HEK293 (cell line): ENCODE data around the gene PARP11.

ENCODE experiments used
- CTCF ChIA-PET: fragments of 350-600 bp; formaldehyde crosslinking; extraction: SDS; loops from one replicate; lab custom pipeline; 2021; ENCODE audit warnings: antibody characterized with exemption; lab: Yijun Ruan, JAX
- POLR2A ChIA-PET: fragments of 300-600 bp; formaldehyde crosslinking; extraction: SDS; loops from one replicate; lab custom pipeline; 2020; ENCODE audit warnings: antibody characterized with exemption, inconsistent platforms; lab: Yijun Ruan, JAX
- H3K27ac ChIP-seq: fragments of 200-500 bp; sonication (Bioruptor generic); 2 replicates; pipeline ENCODE4 v1.5.1; 2014; ENCODE audit warnings: low read depth, low read length, control low read depth, inconsistent platforms; ENCODE audit errors: extremely low read depth
- H3K36me3 ChIP-seq, 2 experiments: fragments of 200-500 bp in 1 of 2; sonication (Bioruptor generic) in 1 of 2; 1 replicate in 1 of 2; 2 replicates in 1 of 2; pipeline ENCODE4 v1.5.1; 2014 to 2017; ENCODE audit warnings: inconsistent platforms in 2 of 2, low read length in 2 of 2; ENCODE audit not compliant: control insufficient read depth in 2 of 2, insufficient read depth in 1 of 2
- H3K4me1 ChIP-seq: fragments of 200-500 bp; sonication (Bioruptor generic); 2 replicates; pipeline ENCODE4 v1.5.1; 2014; ENCODE audit warnings: mild to moderate bottlenecking, low read length, inconsistent platforms; ENCODE audit not compliant: control insufficient read depth, insufficient read depth
- H3K4me3 ChIP-seq: 2 replicates; pipeline ENCODE4 v1.5.1; 2011; ENCODE audit warnings: low read depth, mild to moderate bottlenecking, control low read depth, low read length, moderate library complexity
- H3K9me3 ChIP-seq: fragments of 200-500 bp; sonication (Bioruptor generic); 2 replicates; pipeline ENCODE4 v1.5.1; 2014; ENCODE audit warnings: low read depth, low read length, inconsistent platforms; ENCODE audit not compliant: control insufficient read depth, insufficient read depth
- KLF16 ChIP-seq: fragments of 450-650 bp; formaldehyde crosslinking; IDR thresholded peaks from 2 replicates; pipeline ENCODE4 v1.5.1; 2017; ENCODE audit warnings: missing biosample characterization, missing genetic modification characterization
- KLF8 ChIP-seq: fragments of 450-650 bp; formaldehyde crosslinking; IDR thresholded peaks from 2 replicates; pipeline ENCODE4 v1.5.1; 2016; ENCODE audit warnings: missing biosample characterization, missing genetic modification characterization
- ZBTB21 ChIP-seq: fragments of 450-650 bp; formaldehyde crosslinking; IDR thresholded peaks from 2 replicates; pipeline ENCODE4 v1.5.1; 2017; ENCODE audit warnings: missing biosample characterization, missing genetic modification characterization
- ZFP37 ChIP-seq: fragments of 450-650 bp; formaldehyde crosslinking; IDR thresholded peaks from 2 replicates; pipeline ENCODE4 v1.5.1; 2016; ENCODE audit warnings: missing biosample characterization, missing genetic modification characterization
- ZNF10 ChIP-seq: fragments of 450-650 bp; formaldehyde crosslinking; IDR thresholded peaks from 2 replicates; pipeline ENCODE4 v1.5.1; 2017; ENCODE audit warnings: missing biosample characterization, missing genetic modification characterization
- ZNF133 ChIP-seq: fragments of 450-650 bp; formaldehyde crosslinking; IDR thresholded peaks from 2 replicates; pipeline ENCODE4 v1.5.1; 2016; ENCODE audit warnings: missing biosample characterization, missing genetic modification characterization
- ZNF140 ChIP-seq: fragments of 450-650 bp; formaldehyde crosslinking; IDR thresholded peaks from 2 replicates; pipeline ENCODE4 v1.5.1; 2016; ENCODE audit warnings: missing biosample characterization, missing genetic modification characterization
- ZNF366 ChIP-seq: fragments of 450-650 bp; formaldehyde crosslinking; conservative IDR thresholded peaks from 2 replicates; pipeline ENCODE4 v1.5.1; 2016; ENCODE audit warnings: missing biosample characterization, missing genetic modification characterization
- ZNF391 ChIP-seq: fragments of 450-650 bp; formaldehyde crosslinking; IDR thresholded peaks from 2 replicates; pipeline ENCODE4 v1.5.1; 2016; ENCODE audit warnings: low read depth, missing biosample characterization, missing genetic modification characterization, borderline replicate concordance
- ZNF571 ChIP-seq: fragments of 450-650 bp; formaldehyde crosslinking; IDR thresholded peaks from 2 replicates; pipeline ENCODE4 v1.5.0; 2017; ENCODE audit warnings: missing biosample characterization, missing genetic modification characterization
- ZNF624 ChIP-seq: fragments of 450-650 bp; formaldehyde crosslinking; IDR thresholded peaks from 2 replicates; pipeline ENCODE4 v1.5.1; 2017; ENCODE audit warnings: missing biosample characterization, missing genetic modification characterization
- ZNF629 ChIP-seq: fragments of 450-650 bp; formaldehyde crosslinking; IDR thresholded peaks from 2 replicates; pipeline ENCODE4 v1.5.1; 2017; ENCODE audit warnings: missing biosample characterization, missing genetic modification characterization
- ZNF701 ChIP-seq: fragments of 450-650 bp; formaldehyde crosslinking; IDR thresholded peaks from 2 replicates; pipeline ENCODE4 v1.5.1; 2016; ENCODE audit warnings: missing biosample characterization, missing genetic modification characterization
- ZNF707 ChIP-seq: fragments of 450-650 bp; formaldehyde crosslinking; IDR thresholded peaks from 2 replicates; pipeline ENCODE4 v1.5.1; 2016; ENCODE audit warnings: missing biosample characterization, missing genetic modification characterization
- ZNF785 ChIP-seq: fragments of 450-650 bp; formaldehyde crosslinking; IDR thresholded peaks from 2 replicates; pipeline ENCODE4 v1.5.1; 2016; ENCODE audit warnings: missing biosample characterization, missing genetic modification characterization
- ZSCAN16 ChIP-seq: fragments of 450-650 bp; formaldehyde crosslinking; IDR thresholded peaks from 2 replicates; pipeline ENCODE4 v1.5.1; 2016; ENCODE audit warnings: missing biosample characterization, missing genetic modification characterization
- ZSCAN23 ChIP-seq: fragments of 450-650 bp; formaldehyde crosslinking; IDR thresholded peaks from 2 replicates; pipeline ENCODE4 v1.5.1; 2016; ENCODE audit warnings: missing biosample characterization, missing genetic modification characterization
- TF ChIP-seq, protein P1 (sequence below): fragments of 450-650 bp; formaldehyde crosslinking; conservative IDR thresholded peaks from 2 replicates; pipeline ENCODE4 v1.5.1; 2016; ENCODE audit warnings: low read depth, missing biosample characterization, missing genetic modification characterization
- TF ChIP-seq, protein P2 (sequence below): fragments of 450-650 bp; IDR thresholded peaks from 2 replicates; pipeline ENCODE4 v1.5.1; 2018; ENCODE audit warnings: missing biosample characterization, missing genetic modification characterization
- TF ChIP-seq, protein P3 (sequence below): fragments of 450-650 bp; formaldehyde crosslinking; IDR thresholded peaks from 2 replicates; pipeline ENCODE4 v1.5.1; 2016; ENCODE audit warnings: missing biosample characterization, missing genetic modification characterization
- TF ChIP-seq, protein P4 (sequence below): fragments of 450-650 bp; formaldehyde crosslinking; IDR thresholded peaks from 2 replicates; pipeline ENCODE4 v1.5.1; 2016; ENCODE audit warnings: missing biosample characterization, missing genetic modification characterization

Gene PARP11

DNA sequence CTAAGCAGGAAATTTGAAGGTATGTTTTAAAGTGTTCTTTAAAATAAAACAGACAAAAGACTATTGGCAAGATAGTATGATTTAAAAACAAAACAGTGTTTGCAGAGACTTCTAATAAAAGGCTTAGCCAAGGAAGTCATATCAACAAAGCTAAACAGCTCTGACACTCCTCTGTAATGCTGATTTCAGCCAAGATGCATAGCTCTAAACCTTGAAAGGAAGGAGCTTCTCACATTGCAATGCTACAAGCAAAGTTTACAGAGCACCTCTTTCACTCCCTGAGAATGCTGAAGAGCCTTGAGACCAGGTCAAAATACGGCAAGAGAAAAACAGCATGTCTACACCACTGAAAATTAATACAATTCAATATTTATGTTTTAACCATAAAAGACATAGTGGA lies 51.8 kb downstream of the PARP11 start (continued):
- TF ChIP-seq, protein P1, sequence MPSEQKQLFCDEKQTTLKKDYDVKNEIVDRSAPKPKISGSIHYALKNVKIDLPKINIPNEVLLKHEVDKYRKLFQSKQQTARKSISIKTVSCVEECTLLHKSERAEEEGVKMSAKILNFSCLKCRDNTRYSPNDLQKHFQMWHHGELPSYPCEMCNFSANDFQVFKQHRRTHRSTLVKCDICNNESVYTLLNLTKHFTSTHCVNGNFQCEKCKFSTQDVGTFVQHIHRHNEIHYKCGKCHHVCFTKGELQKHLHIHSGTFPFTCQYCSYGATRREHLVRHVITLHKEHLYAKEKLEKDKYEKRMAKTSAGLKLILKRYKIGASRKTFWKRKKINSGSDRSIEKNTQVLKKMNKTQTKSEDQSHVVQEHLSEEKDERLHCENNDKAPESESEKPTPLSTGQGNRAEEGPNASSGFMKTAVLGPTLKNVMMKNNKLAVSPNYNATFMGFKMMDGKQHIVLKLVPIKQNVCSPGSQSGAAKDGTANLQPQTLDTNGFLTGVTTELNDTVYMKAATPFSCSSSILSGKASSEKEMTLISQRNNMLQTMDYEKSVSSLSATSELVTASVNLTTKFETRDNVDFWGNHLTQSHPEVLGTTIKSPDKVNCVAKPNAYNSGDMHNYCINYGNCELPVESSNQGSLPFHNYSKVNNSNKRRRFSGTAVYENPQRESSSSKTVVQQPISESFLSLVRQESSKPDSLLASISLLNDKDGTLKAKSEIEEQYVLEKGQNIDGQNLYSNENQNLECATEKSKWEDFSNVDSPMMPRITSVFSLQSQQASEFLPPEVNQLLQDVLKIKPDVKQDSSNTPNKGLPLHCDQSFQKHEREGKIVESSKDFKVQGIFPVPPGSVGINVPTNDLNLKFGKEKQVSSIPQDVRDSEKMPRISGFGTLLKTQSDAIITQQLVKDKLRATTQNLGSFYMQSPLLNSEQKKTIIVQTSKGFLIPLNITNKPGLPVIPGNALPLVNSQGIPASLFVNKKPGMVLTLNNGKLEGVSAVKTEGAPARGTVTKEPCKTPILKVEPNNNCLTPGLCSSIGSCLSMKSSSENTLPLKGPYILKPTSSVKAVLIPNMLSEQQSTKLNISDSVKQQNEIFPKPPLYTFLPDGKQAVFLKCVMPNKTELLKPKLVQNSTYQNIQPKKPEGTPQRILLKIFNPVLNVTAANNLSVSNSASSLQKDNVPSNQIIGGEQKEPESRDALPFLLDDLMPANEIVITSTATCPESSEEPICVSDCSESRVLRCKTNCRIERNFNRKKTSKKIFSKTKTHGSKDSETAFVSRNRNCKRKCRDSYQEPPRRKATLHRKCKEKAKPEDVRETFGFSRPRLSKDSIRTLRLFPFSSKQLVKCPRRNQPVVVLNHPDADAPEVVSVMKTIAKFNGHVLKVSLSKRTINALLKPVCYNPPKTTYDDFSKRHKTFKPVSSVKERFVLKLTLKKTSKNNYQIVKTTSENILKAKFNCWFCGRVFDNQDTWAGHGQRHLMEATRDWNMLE = no peak
- no peak for TF ChIP-seq ZFP37

DNA sequence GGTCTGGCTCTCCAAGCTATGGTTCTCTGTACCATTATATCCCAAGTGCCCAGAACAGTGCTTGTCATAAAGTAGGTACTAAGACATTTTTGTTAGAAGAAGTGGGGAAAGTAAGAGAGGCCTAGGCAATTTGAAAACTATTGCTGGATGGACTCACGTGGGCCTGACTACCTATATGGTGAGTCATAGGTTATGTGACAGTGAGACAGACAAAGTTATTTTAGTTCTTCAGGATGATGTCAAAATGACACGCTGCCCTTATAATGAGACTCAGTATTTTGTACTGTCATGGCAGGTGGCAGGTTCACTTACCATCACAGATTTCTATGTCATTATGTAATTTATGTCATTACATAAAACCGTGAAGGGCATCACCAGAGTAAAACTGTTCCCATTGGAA lies 53.1 kb downstream of the PARP11 start:
- CTCF ChIA-PET = interaction anchor here (0.7 kb wide), 1 partner anchor 519 kb away, joined by 3 read pairs; no protein-coding TSS in a partner anchor

DNA sequence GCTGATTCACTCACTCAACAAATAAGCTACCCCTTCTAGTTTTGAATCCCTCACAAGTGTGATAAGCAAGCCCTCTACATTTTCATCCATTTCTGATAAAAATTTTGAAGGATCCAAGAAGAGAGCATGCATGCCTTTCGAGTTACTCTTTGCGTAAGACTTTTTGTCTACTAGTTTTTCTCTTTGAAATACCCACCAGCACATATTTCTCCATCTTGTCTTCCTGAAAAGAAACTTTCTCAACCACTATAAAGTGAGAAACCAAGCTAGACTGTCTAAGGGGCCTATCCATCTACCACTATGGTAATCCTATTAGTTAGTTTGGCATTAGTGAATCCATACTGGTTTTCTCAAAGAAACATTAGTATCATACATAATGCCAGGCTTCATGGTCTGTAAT lies 56.9 kb downstream of the PARP11 start:
- CTCF ChIA-PET = interaction anchor here (0.6 to 1.5 kb wide), 4 partner anchors 13 to 291 kb away, joined by 3 to 7 read pairs (median 4); no protein-coding TSS in a partner anchor
- TF ChIP-seq ZSCAN16 (no peak), ZNF707 (tag by site-specific recombination) (no peak), ZNF701 (tag by site-specific recombination) (no peak), ZNF140 (tag by site-specific recombination) (no peak), ZSCAN23 (tag by site-specific recombination) (no peak), ZNF133 (tag by site-specific recombination) (no peak), ZNF624 (tag by site-specific recombination) (no peak), KLF16 (tag by site-specific recombination) (no peak)
- TF ChIP-seq, protein P2, sequence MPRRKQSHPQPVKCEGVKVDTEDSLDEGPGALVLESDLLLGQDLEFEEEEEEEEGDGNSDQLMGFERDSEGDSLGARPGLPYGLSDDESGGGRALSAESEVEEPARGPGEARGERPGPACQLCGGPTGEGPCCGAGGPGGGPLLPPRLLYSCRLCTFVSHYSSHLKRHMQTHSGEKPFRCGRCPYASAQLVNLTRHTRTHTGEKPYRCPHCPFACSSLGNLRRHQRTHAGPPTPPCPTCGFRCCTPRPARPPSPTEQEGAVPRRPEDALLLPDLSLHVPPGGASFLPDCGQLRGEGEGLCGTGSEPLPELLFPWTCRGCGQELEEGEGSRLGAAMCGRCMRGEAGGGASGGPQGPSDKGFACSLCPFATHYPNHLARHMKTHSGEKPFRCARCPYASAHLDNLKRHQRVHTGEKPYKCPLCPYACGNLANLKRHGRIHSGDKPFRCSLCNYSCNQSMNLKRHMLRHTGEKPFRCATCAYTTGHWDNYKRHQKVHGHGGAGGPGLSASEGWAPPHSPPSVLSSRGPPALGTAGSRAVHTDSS (tag by site-specific recombination) = no peak
- TF ChIP-seq, all 188 proteins: peak for 0
- POLR2A ChIA-PET = no interaction called here
- Histone ChIP-seq H3K9me3 (no peaks in the 10 kb centered on the region), H3K27ac (no peak overlapping the region), H3K4me3 (no peak overlapping the region), H3K4me1 (no peaks in the 10 kb centered on the region), H3K36me3 (peaks cover 0 to 10% of the 10 kb centered on the region in 2 experiments; a peak in 1 of 3 replicates)

More for the DNA sequence above, 53.1 kb downstream of the PARP11 start:
- no peaks in the 10 kb centered on the region for H3K9me3 ChIP-seq
- POLR2A ChIA-PET = no interaction called here
- no peaks in the 10 kb centered on the region for H3K4me1 ChIP-seq
- peaks cover 4 to 7% of the 10 kb centered on the region in 2 experiments; a peak in 2 of 3 replicates for H3K36me3 ChIP-seq
- H3K27ac ChIP-seq = no peak overlapping the region
- peak; percentile 65 for TF ChIP-seq ZBTB21 (tag by site-specific recombination)
- TF ChIP-seq, protein P3, sequence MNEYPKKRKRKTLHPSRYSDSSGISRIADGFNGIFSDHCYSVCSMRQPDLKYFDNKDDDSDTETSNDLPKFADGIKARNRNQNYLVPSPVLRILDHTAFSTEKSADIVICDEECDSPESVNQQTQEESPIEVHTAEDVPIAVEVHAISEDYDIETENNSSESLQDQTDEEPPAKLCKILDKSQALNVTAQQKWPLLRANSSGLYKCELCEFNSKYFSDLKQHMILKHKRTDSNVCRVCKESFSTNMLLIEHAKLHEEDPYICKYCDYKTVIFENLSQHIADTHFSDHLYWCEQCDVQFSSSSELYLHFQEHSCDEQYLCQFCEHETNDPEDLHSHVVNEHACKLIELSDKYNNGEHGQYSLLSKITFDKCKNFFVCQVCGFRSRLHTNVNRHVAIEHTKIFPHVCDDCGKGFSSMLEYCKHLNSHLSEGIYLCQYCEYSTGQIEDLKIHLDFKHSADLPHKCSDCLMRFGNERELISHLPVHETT = 0 out of 2 replicates have a peak, but pooled peaks have one; percentile 60
- TF ChIP-seq ZNF785 = no peak
- no peak for TF ChIP-seq ZNF10
- TF ChIP-seq ZNF629 (tag by site-specific recombination) = peak; percentile 77
- TF ChIP-seq ZNF391 (tag by site-specific recombination) = no peak
- TF ChIP-seq ZNF366 = peak; percentile 65
- no peak for TF ChIP-seq ZNF571 (tag by site-specific recombination)
- TF ChIP-seq KLF8 (tag by site-specific recombination) = 0 out of 2 replicates have a peak, but pooled peaks have one; percentile 27
- TF ChIP-seq, protein P4, sequence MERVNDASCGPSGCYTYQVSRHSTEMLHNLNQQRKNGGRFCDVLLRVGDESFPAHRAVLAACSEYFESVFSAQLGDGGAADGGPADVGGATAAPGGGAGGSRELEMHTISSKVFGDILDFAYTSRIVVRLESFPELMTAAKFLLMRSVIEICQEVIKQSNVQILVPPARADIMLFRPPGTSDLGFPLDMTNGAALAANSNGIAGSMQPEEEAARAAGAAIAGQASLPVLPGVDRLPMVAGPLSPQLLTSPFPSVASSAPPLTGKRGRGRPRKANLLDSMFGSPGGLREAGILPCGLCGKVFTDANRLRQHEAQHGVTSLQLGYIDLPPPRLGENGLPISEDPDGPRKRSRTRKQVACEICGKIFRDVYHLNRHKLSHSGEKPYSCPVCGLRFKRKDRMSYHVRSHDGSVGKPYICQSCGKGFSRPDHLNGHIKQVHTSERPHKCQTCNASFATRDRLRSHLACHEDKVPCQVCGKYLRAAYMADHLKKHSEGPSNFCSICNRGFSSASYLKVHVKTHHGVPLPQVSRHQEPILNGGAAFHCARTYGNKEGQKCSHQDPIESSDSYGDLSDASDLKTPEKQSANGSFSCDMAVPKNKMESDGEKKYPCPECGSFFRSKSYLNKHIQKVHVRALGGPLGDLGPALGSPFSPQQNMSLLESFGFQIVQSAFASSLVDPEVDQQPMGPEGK (tag by site-specific recombination) = no peak
- no peak overlapping the region for H3K4me3 ChIP-seq
